A549 (cell line): ENCODE data around the gene SCNN1A. TPM values are rescaled to one million over a fixed set of nuclear protein-coding genes. Genes with fewer than 3 reads are reported as not detected.

Experiments used
- ATAC-seq, 2 experiments: fragments of 200-7000 bp in 1 of 2; fragments of >200 bp in 1 of 2; cut with Nextera tagmentation in 1 of 2; cut with Tn5 transposase in 1 of 2; 3 replicates each; pipeline versions ENCODE4 v1.8.0 to v1.9.1; 2018 to 2020; ENCODE audit warnings: mild to moderate bottlenecking in 1 of 2, moderate library complexity in 1 of 2
- CTCF ChIA-PET: fragments of 300-600 bp; sonication (Branson Sonifier 250); formaldehyde crosslinking; extraction: SDS; loops from one replicate; lab custom pipeline; 2021; ENCODE audit warnings: antibody characterized with exemption, inconsistent platforms; lab: Yijun Ruan, JAX
- POLR2A ChIA-PET: fragments of 350-600 bp; formaldehyde crosslinking; extraction: SDS; loops from one replicate; lab custom pipeline; 2021; ENCODE audit warnings: antibody characterized with exemption, inconsistent platforms; lab: Yijun Ruan, JAX
- DNase-seq, 2 experiments: peaks; one replicate each; pipeline versions ENCODE4 v3.0.0 to v3.0.0-alpha.2; 2011 to 2016; ENCODE audit warnings: low read depth in 1 of 2, low spot score in 1 of 2
- FAIRE-seq: peaks from 2 replicates; lab custom pipeline; 2011; peaks lifted over from hg19 to GRCh38; lab: Jason Lieb, UNC
- H3K27ac ChIP-seq, 2 experiments: fragments of >200 bp; sonication (Bioruptor Twin); formaldehyde crosslinking; 3 replicates each; pipeline ENCODE4 v1.5.1; 2016 to 2017
- H3K4me1 ChIP-seq: fragments of >200 bp; sonication (Bioruptor Twin); formaldehyde crosslinking; 3 replicates; pipeline ENCODE4 v1.6.1; 2016
- H3K4me2 ChIP-seq: fragments of >200 bp; sonication (Bioruptor Twin); formaldehyde crosslinking; 3 replicates; pipeline ENCODE4 v1.6.1; 2016
- H3K4me3 ChIP-seq: fragments of >200 bp; sonication (Bioruptor Twin); formaldehyde crosslinking; 3 replicates; pipeline ENCODE4 v1.5.1; 2016
- H3K9me3 ChIP-seq: fragments of >200 bp; sonication (Bioruptor Twin); formaldehyde crosslinking; 3 replicates; pipeline ENCODE4 v1.6.1; 2016
- CEBPB ChIP-seq, 2 experiments: fragments of >200 bp in 1 of 2; sonication (Bioruptor Twin) in 1 of 2; formaldehyde crosslinking in 1 of 2; IDR thresholded peaks; 2 replicates each; pipeline ENCODE4 v1.6.1; 2012 to 2016
- EHF ChIP-seq: fragments of 250-450 bp; sonication (Bioruptor Pico); IDR thresholded peaks from 2 replicates; pipeline ENCODE4 v1.5.0; 2020; ENCODE audit warnings: mild to moderate bottlenecking
- EHMT2 ChIP-seq: fragments of 200-600 bp; sonication (generic); IDR thresholded peaks from 2 replicates; pipeline ENCODE4 v1.6.1; 2016; ENCODE audit warnings: antibody characterized with exemption, low read depth, mild to moderate bottlenecking, moderate library complexity
- GATA3 ChIP-seq: IDR thresholded peaks from 2 replicates; pipeline ENCODE4 v1.6.1; 2012; ENCODE audit warnings: borderline replicate concordance
- HDAC2 ChIP-seq: fragments of 200-600 bp; sonication (generic); IDR thresholded peaks from 2 replicates; pipeline ENCODE4 v1.6.1; 2016
- HEYL ChIP-seq: fragments of 250-450 bp; sonication (Bioruptor Pico); IDR thresholded peaks from 2 replicates; pipeline ENCODE4 v1.8.0; 2021; ENCODE audit warnings: mild to moderate bottlenecking, moderate library complexity
- HOXA7 ChIP-seq: fragments of 250-450 bp; sonication (Bioruptor Pico); IDR thresholded peaks from 2 replicates; pipeline ENCODE4 v1.5.0; 2020; ENCODE audit warnings: mild to moderate bottlenecking, moderate library complexity
- JUNB ChIP-seq: fragments of >200 bp; sonication (Bioruptor Twin); formaldehyde crosslinking; IDR thresholded peaks from 2 replicates; pipeline ENCODE4 v1.6.1; 2016
- MAZ ChIP-seq: fragments of 150-350 bp; IDR thresholded peaks from 2 replicates; pipeline ENCODE4 v1.6.1; 2014; ENCODE audit warnings: antibody characterized with exemption, low read depth, low read length, borderline replicate concordance
- NPAS2 ChIP-seq: fragments of 250-450 bp; sonication (Bioruptor Pico); IDR thresholded peaks from 2 replicates; pipeline ENCODE4 v1.8.0; 2022; ENCODE audit warnings: mild to moderate bottlenecking, moderate library complexity, borderline replicate concordance
- PBX3 ChIP-seq: IDR thresholded peaks from 2 replicates; pipeline ENCODE4 v1.6.1; 2012
- PHF8 ChIP-seq: fragments of 200-600 bp; sonication (generic); IDR thresholded peaks from 2 replicates; pipeline ENCODE4 v1.6.1; 2016; ENCODE audit warnings: low read depth, mild to moderate bottlenecking, antibody characterized with exemption, moderate library complexity, borderline replicate concordance
- RARB ChIP-seq: fragments of 250-450 bp; sonication (Bioruptor Pico); IDR thresholded peaks from 2 replicates; pipeline ENCODE4 v1.8.0; 2021; ENCODE audit warnings: mild to moderate bottlenecking, moderate library complexity
- RCOR1 ChIP-seq: fragments of 150-350 bp; IDR thresholded peaks from 2 replicates; pipeline ENCODE4 v1.6.1; 2014; ENCODE audit warnings: antibody characterized with exemption, low read length, low read depth
- RFX5 ChIP-seq: fragments of 450-650 bp; IDR thresholded peaks from 2 replicates; pipeline ENCODE4 v1.7.1; 2014; ENCODE audit warnings: antibody characterized with exemption, mild to moderate bottlenecking, moderate library complexity
- RNF2 ChIP-seq: fragments of 200-600 bp; sonication (generic); IDR thresholded peaks from 2 replicates; pipeline ENCODE4 v1.6.1; 2016; ENCODE audit warnings: low read depth, mild to moderate bottlenecking, antibody characterized with exemption, moderate library complexity, borderline replicate concordance
- USF2 ChIP-seq: fragments of 450-650 bp; IDR thresholded peaks from 2 replicates; pipeline ENCODE4 v1.6.1; 2014; ENCODE audit warnings: antibody characterized with exemption
- WGBS: methylation state at CpG from one replicate; pipeline ENCODE4 v1.1.6; 2017; ENCODE audit errors: missing lambda C conversion rate; 5-methylcytosine and 5-hydroxymethylcytosine counted together
- polyA plus RNA-seq, 4 experiments: library from polyadenylated mRNA; depleted of rRNA in 3 of 4; stranded (reverse); fragments of >200 nt; fragmentation: RNase III in 1 of 4; extraction: RNeasy Plus Mini Kit Qiagen cat#74134 plus additional on column Dnase treatment in 1 of 4; gene quantifications; 2 replicates in 3 of 4; 3 replicates in 1 of 4; pipeline ENCODE4 v1.2.3, GENCODE V29; 2011 to 2017
- TF ChIP-seq, protein P1 (sequence below): fragments of >200 bp; sonication (Bioruptor Twin); formaldehyde crosslinking; IDR thresholded peaks from 3 replicates; pipeline ENCODE4 v1.6.1; 2016
- TF ChIP-seq, protein P2 (sequence below): IDR thresholded peaks from 2 replicates; pipeline ENCODE4 v1.6.1; 2012

SCNN1A gene
- polyA plus RNA-seq, 2 of the 4 experiments (the other 2 are of a cell fraction), result 6.0 to 7.0 TPM

GRCh38 chr12:6376079-6376869 lies 911 bp upstream of the SCNN1A start (continued):
- TF ChIP-seq PBX3, result no peak

- CTCF ChIA-PET, result interaction anchor here (0.7 to 24.7 kb wide), 9 partner anchors 9 to 129 kb away, joined by 3 to 705 read pairs (median 6); partner anchors contain the start of genes LTBR and TNFRSF1A
- H3K9me3 ChIP-seq, result no peaks in the 10 kb centered on the region
- no peak for TF ChIP-seq HOXA7
- TF ChIP-seq, protein P1, sequence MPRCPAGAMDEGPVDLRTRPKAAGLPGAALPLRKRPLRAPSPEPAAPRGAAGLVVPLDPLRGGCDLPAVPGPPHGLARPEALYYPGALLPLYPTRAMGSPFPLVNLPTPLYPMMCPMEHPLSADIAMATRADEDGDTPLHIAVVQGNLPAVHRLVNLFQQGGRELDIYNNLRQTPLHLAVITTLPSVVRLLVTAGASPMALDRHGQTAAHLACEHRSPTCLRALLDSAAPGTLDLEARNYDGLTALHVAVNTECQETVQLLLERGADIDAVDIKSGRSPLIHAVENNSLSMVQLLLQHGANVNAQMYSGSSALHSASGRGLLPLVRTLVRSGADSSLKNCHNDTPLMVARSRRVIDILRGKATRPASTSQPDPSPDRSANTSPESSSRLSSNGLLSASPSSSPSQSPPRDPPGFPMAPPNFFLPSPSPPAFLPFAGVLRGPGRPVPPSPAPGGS, result no peak
- TF ChIP-seq CEBPB (IDR thresholded peaks at IDR 0.05), result no peak
- TF ChIP-seq RFX5, result no peak
- TF ChIP-seq EHMT2, result no peak
- TF ChIP-seq USF2, result no peak
- no peak for TF ChIP-seq HDAC2
- no peak for TF ChIP-seq EHF (CRISPR knock-in tag)
- no peak for TF ChIP-seq RNF2
- no peak for TF ChIP-seq JUNB
- no peak for TF ChIP-seq GATA3
- TF ChIP-seq, all 56 proteins: peak for 0
- H3K4me3 ChIP-seq, result no peak overlapping the region
- 76% methylated on average over 6 of the region's 7 CpGs for WGBS
- no peak for FAIRE-seq
- POLR2A ChIA-PET, result interaction anchor here (0.8 to 7.4 kb wide), 4 partner anchors 9 to 96 kb away, joined by 3 to 141 read pairs (median 12); partner anchors contain the start of genes LTBR, TNFRSF1A and VAMP1
- peaks cover 84% of the 10 kb centered on the region for H3K4me1 ChIP-seq
- ATAC-seq, result no peak
- peak overlapping the region; percentile 54 for H3K4me2 ChIP-seq
- peak overlapping the region; percentile 97 to 99 for H3K27ac ChIP-seq
- no peak for DNase-seq
Observed at GRCh38 chr12:6374786-6375160, 590 bp downstream of the SCNN1A start.

GRCh38 chr12:6374028-6374785 lies 1.2 kb downstream of the SCNN1A start:
- TF ChIP-seq HEYL (CRISPR knock-in tag), result no peak
- no peak for TF ChIP-seq PHF8
- TF ChIP-seq RARB (CRISPR knock-in tag), result no peak
- no peak for TF ChIP-seq RFX5
- no peak for TF ChIP-seq EHF (CRISPR knock-in tag)
- no peak for TF ChIP-seq HOXA7
- TF ChIP-seq JUNB, result no peak
- no peak for TF ChIP-seq RCOR1
- TF ChIP-seq, protein P2, sequence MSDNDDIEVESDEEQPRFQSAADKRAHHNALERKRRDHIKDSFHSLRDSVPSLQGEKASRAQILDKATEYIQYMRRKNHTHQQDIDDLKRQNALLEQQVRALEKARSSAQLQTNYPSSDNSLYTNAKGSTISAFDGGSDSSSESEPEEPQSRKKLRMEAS, result no peak
- TF ChIP-seq NPAS2 (CRISPR knock-in tag), result no peak
- no peak for TF ChIP-seq GATA3
- TF ChIP-seq MAZ, result no peak
- no peak for ATAC-seq
- Histone ChIP-seq H3K4me1 (peaks cover 90% of the 10 kb centered on the region), H3K4me3 (no peak overlapping the region), H3K27ac (peak overlapping the region; percentile 97 to 99), H3K9me3 (no peaks in the 10 kb centered on the region), H3K4me2 (peak overlapping the region; percentile 80)
- CTCF ChIA-PET, result interaction anchor here (0.7 to 24.7 kb wide), 9 partner anchors 9 to 130 kb away, joined by 3 to 705 read pairs (median 6); partner anchors contain the start of genes LTBR and TNFRSF1A
- FAIRE-seq, result no peak
- 95% methylated on average over 24 of the region's 24 CpGs for WGBS
- no peak for DNase-seq
- POLR2A ChIA-PET, result interaction anchor here (0.8 to 7.4 kb wide), 5 partner anchors 9 to 96 kb away, joined by 3 to 141 read pairs (median 6); partner anchors contain the start of genes LTBR, TNFRSF1A and VAMP1
